Measurements from ENCODE around the gene BCL7A.

- TF ChIP-seq CTCF (IDR thresholded peaks at IDR 0.05; ENCODE audit: insufficient read depth, low read length, poor library complexity, severe bottlenecking) (no peak), EZH2phosphoT487 (conservative IDR thresholded peaks at IDR 0.05; ENCODE audit: low read length) (no peak)
Observed at GRCh38 chr12:122076743-122077495, 55.2 kb downstream of the BCL7A start.

Measured in SU-DHL-6 (cell line).